AG09319 (cell line): Measurements from ENCODE around the gene PRPF8.

Source experiments
- DNase-seq: peaks from one replicate; pipeline ENCODE4 v3.0.0-alpha.2; 2010; ENCODE audit warnings: low read depth; ENCODE audit errors: extremely low read depth
- CTCF ChIP-seq: IDR thresholded peaks from 2 replicates; pipeline ENCODE4 v1.5.1; 2011; ENCODE audit warnings: low read depth, mild to moderate bottlenecking, inconsistent platforms, low read length, moderate library complexity

Gene PRPF8

GRCh38 chr17:1714427-1714979 is 29.8 kb upstream of the PRPF8 start:
- peak; percentile 97 for DNase-seq
- no peak for TF ChIP-seq CTCF

- no peak for DNase-seq
- peak; percentile 26 for TF ChIP-seq CTCF
Measured at GRCh38 chr17:1713878-1714426, 29.3 kb upstream of the PRPF8 start.

GRCh38 chr17:1713160-1713877 is 28.7 kb upstream of the PRPF8 start:
- no peak for DNase-seq
- no peak for TF ChIP-seq CTCF

- no peak for TF ChIP-seq CTCF
- no peak for DNase-seq
Measured at GRCh38 chr17:1712271-1712670, 27.6 kb upstream of the PRPF8 start.

- TF ChIP-seq CTCF: no peak
- DNase-seq: no peak
Measured at GRCh38 chr17:1711804-1712203, 27.1 kb upstream of the PRPF8 start.

GRCh38 chr17:1710807-1711553 is 26.3 kb upstream of the PRPF8 start:
- DNase-seq: no peak
- no peak for TF ChIP-seq CTCF
